ENCODE measurements around the gene BASP1. TPM values are rescaled to one million over a fixed set of nuclear protein-coding genes. Genes with fewer than 3 reads are reported as not detected.

Gene BASP1
- polyA plus RNA-seq, 1 donor: 26.3 TPM

GRCh38 chr5:17282283-17283120, 65.1 kb downstream of the BASP1 start:
- Histone ChIP-seq H3K9me3 (ENCODE audit: control insufficient read depth, low read depth, low read length) (no peaks in the 10 kb centered on the region), H3K27me3 (ENCODE audit: control insufficient read depth, insufficient read depth, low read length) (no peaks in the 10 kb centered on the region), H3K27ac (ENCODE audit: low read length) (no peak overlapping the region), H3K4me3 (ENCODE audit: low read length) (no peak overlapping the region), H3K36me3 (ENCODE audit: control insufficient read depth, insufficient read depth, low read length) (no peaks in the 10 kb centered on the region), H3K4me1 (ENCODE audit: control insufficient read depth, insufficient read depth, low read length) (no peaks in the 10 kb centered on the region)
- 83% methylated on average over 1 of the region's 6 CpGs for WGBS (ENCODE audit: insufficient coverage, low lambda C conversion rate)
- no peak for DNase-seq

GRCh38 chr5:17283121-17283415, 65.6 kb downstream of the BASP1 start:
- DNase-seq: no peak
- no peak overlapping the region for H3K27ac ChIP-seq (ENCODE audit: low read length)

GRCh38 chr5:17287501-17288155, 70.2 kb downstream of the BASP1 start:
- WGBS (ENCODE audit: insufficient coverage, low lambda C conversion rate): no CpG with 5 or more reads among the region's 4 CpGs
- H3K4me1 ChIP-seq (ENCODE audit: control insufficient read depth, insufficient read depth, low read length): no peaks in the 10 kb centered on the region
- H3K27me3 ChIP-seq (ENCODE audit: control insufficient read depth, insufficient read depth, low read length): no peaks in the 10 kb centered on the region
- DNase-seq: no peak
- no peak overlapping the region for H3K4me3 ChIP-seq (ENCODE audit: low read length)
- H3K36me3 ChIP-seq (ENCODE audit: control insufficient read depth, insufficient read depth, low read length): no peaks in the 10 kb centered on the region
- H3K27ac ChIP-seq (ENCODE audit: low read length): no peak overlapping the region
- H3K9me3 ChIP-seq (ENCODE audit: control insufficient read depth, low read depth, low read length): no peaks in the 10 kb centered on the region

More at GRCh38 chr5:17283121-17283415, 65.6 kb downstream of the BASP1 start:
- no peaks in the 10 kb centered on the region for H3K27me3 ChIP-seq (ENCODE audit: control insufficient read depth, insufficient read depth, low read length)
- H3K36me3 ChIP-seq (ENCODE audit: control insufficient read depth, insufficient read depth, low read length): no peaks in the 10 kb centered on the region
- 80% methylated on average over 1 of the region's 2 CpGs for WGBS (ENCODE audit: insufficient coverage, low lambda C conversion rate)
- H3K4me1 ChIP-seq (ENCODE audit: control insufficient read depth, insufficient read depth, low read length): no peaks in the 10 kb centered on the region
- no peak overlapping the region for H3K4me3 ChIP-seq (ENCODE audit: low read length)
- no peaks in the 10 kb centered on the region for H3K9me3 ChIP-seq (ENCODE audit: control insufficient read depth, low read depth, low read length)

GRCh38 chr5:17288570-17288969, 71.1 kb downstream of the BASP1 start:
- H3K4me1 ChIP-seq (ENCODE audit: control insufficient read depth, insufficient read depth, low read length): no peaks in the 10 kb centered on the region
- no peak overlapping the region for H3K4me3 ChIP-seq (ENCODE audit: low read length)
- H3K27ac ChIP-seq (ENCODE audit: low read length): no peak overlapping the region
- WGBS (ENCODE audit: insufficient coverage, low lambda C conversion rate): no CpG with 5 or more reads among the region's 3 CpGs
- no peak for DNase-seq
- no peaks in the 10 kb centered on the region for H3K36me3 ChIP-seq (ENCODE audit: control insufficient read depth, insufficient read depth, low read length)
- no peaks in the 10 kb centered on the region for H3K9me3 ChIP-seq (ENCODE audit: control insufficient read depth, low read depth, low read length)
- no peaks in the 10 kb centered on the region for H3K27me3 ChIP-seq (ENCODE audit: control insufficient read depth, insufficient read depth, low read length)

- no peaks in the 10 kb centered on the region for H3K27me3 ChIP-seq (ENCODE audit: control insufficient read depth, insufficient read depth, low read length)
- no peak overlapping the region for H3K27ac ChIP-seq (ENCODE audit: low read length)
- no peaks in the 10 kb centered on the region for H3K4me1 ChIP-seq (ENCODE audit: control insufficient read depth, insufficient read depth, low read length)
These were observed 72.5 kb downstream of the BASP1 start for GRCh38 chr5:17289681-17290539.

GRCh38 chr5:17290540-17290974, 73.1 kb downstream of the BASP1 start:
- H3K4me3 ChIP-seq (ENCODE audit: low read length): no peak overlapping the region
- no peaks in the 10 kb centered on the region for H3K9me3 ChIP-seq (ENCODE audit: control insufficient read depth, low read depth, low read length)
- H3K27ac ChIP-seq (ENCODE audit: low read length): no peak overlapping the region
- no peak for DNase-seq
- H3K4me1 ChIP-seq (ENCODE audit: control insufficient read depth, insufficient read depth, low read length): no peaks in the 10 kb centered on the region
- no peaks in the 10 kb centered on the region for H3K36me3 ChIP-seq (ENCODE audit: control insufficient read depth, insufficient read depth, low read length)
- H3K27me3 ChIP-seq (ENCODE audit: control insufficient read depth, insufficient read depth, low read length): no peaks in the 10 kb centered on the region
- WGBS (ENCODE audit: insufficient coverage, low lambda C conversion rate): 83% methylated on average over 2 of the region's 9 CpGs

More at GRCh38 chr5:17289681-17290539, 72.5 kb downstream of the BASP1 start:
- no peak overlapping the region for H3K4me3 ChIP-seq (ENCODE audit: low read length)
- no peak for DNase-seq
- no peaks in the 10 kb centered on the region for H3K36me3 ChIP-seq (ENCODE audit: control insufficient read depth, insufficient read depth, low read length)
- no peaks in the 10 kb centered on the region for H3K9me3 ChIP-seq (ENCODE audit: control insufficient read depth, low read depth, low read length)
- 63% methylated on average over 2 of the region's 16 CpGs for WGBS (ENCODE audit: insufficient coverage, low lambda C conversion rate)

GRCh38 chr5:17292434-17293015, 75.1 kb downstream of the BASP1 start:
- H3K36me3 ChIP-seq (ENCODE audit: control insufficient read depth, insufficient read depth, low read length): no peaks in the 10 kb centered on the region
- DNase-seq: no peak

GRCh38 chr5:17294639-17295311, 77.3 kb downstream of the BASP1 start:
- no peaks in the 10 kb centered on the region for H3K4me1 ChIP-seq (ENCODE audit: control insufficient read depth, insufficient read depth, low read length)
- no peaks in the 10 kb centered on the region for H3K36me3 ChIP-seq (ENCODE audit: control insufficient read depth, insufficient read depth, low read length)
- DNase-seq: no peak
- no peaks in the 10 kb centered on the region for H3K27me3 ChIP-seq (ENCODE audit: control insufficient read depth, insufficient read depth, low read length)
- 100% methylated on average over 2 of the region's 8 CpGs for WGBS (ENCODE audit: insufficient coverage, low lambda C conversion rate)
- H3K27ac ChIP-seq (ENCODE audit: low read length): no peak overlapping the region
- no peak overlapping the region for H3K4me3 ChIP-seq (ENCODE audit: low read length)
- H3K9me3 ChIP-seq (ENCODE audit: control insufficient read depth, low read depth, low read length): no peaks in the 10 kb centered on the region

More at GRCh38 chr5:17292434-17293015, 75.1 kb downstream of the BASP1 start:
- H3K9me3 ChIP-seq (ENCODE audit: control insufficient read depth, low read depth, low read length): no peaks in the 10 kb centered on the region
- no peak overlapping the region for H3K27ac ChIP-seq (ENCODE audit: low read length)
- no peaks in the 10 kb centered on the region for H3K27me3 ChIP-seq (ENCODE audit: control insufficient read depth, insufficient read depth, low read length)
- H3K4me1 ChIP-seq (ENCODE audit: control insufficient read depth, insufficient read depth, low read length): no peaks in the 10 kb centered on the region
- no peak overlapping the region for H3K4me3 ChIP-seq (ENCODE audit: low read length)
- WGBS (ENCODE audit: insufficient coverage, low lambda C conversion rate): no CpG with 5 or more reads among the region's 12 CpGs

GRCh38 chr5:17295671-17296070, 78.2 kb downstream of the BASP1 start:
- no CpG with 5 or more reads among the region's 3 CpGs for WGBS (ENCODE audit: insufficient coverage, low lambda C conversion rate)
- Histone ChIP-seq H3K4me3 (ENCODE audit: low read length) (no peak overlapping the region), H3K27ac (ENCODE audit: low read length) (no peak overlapping the region), H3K36me3 (ENCODE audit: control insufficient read depth, insufficient read depth, low read length) (no peaks in the 10 kb centered on the region), H3K4me1 (ENCODE audit: control insufficient read depth, insufficient read depth, low read length) (no peaks in the 10 kb centered on the region), H3K27me3 (ENCODE audit: control insufficient read depth, insufficient read depth, low read length) (no peaks in the 10 kb centered on the region), H3K9me3 (ENCODE audit: control insufficient read depth, low read depth, low read length) (no peaks in the 10 kb centered on the region)
- no peak for DNase-seq
